Lower lobe of right lung (tissue), 2 donors: Measurements from ENCODE around the gene ZBTB6. TPM values are rescaled to one million over a fixed set of nuclear protein-coding genes. Genes with fewer than 3 reads are reported as not detected.
A peak's percentile ranks its signal among the peaks of the same experiment; 100 is the strongest.
"Not testable (repeated sequence)": the region's sequence is repeated elsewhere in the genome, so short reads cannot be mapped to it uniquely, and the experiment has no call there.

Source experiments
- ATAC-seq, 2 donors: fragments of 200-7000 bp; cut with Tn5 transposase; one replicate each; pipeline ENCODE4 v1.9.1; 2020 to 2022; ENCODE audit warnings: mild to moderate bottlenecking in 2 of 2, moderate library complexity in 2 of 2
- DNase-seq: peaks from one replicate; pipeline ENCODE4 v3.0.0-alpha.2; 2020
- H3K27ac ChIP-seq: fragments of 200-600 bp; one replicate; pipeline ENCODE4 v1.8.0; 2022
- H3K27me3 ChIP-seq: fragments of 200-600 bp; one replicate; pipeline ENCODE4 v1.8.0; 2022; ENCODE audit warnings: low read depth
- H3K36me3 ChIP-seq: fragments of 200-600 bp; one replicate; pipeline ENCODE4 v1.8.0; 2022; ENCODE audit warnings: mild to moderate bottlenecking
- H3K4me1 ChIP-seq: fragments of 200-600 bp; one replicate; pipeline ENCODE4 v1.8.0; 2022
- H3K4me3 ChIP-seq: fragments of 200-600 bp; one replicate; pipeline ENCODE4 v1.8.0; 2022; ENCODE audit warnings: mild to moderate bottlenecking
- H3K9me3 ChIP-seq: fragments of 200-600 bp; one replicate; pipeline ENCODE4 v1.8.0; 2022
- intact Hi-C: fragments of 100-400 bp; cut with DNase I; formaldehyde crosslinking; loops from one replicate; pipeline ENCODE4 v1.11.0; 2022
- total RNA-seq: library from RNA; stranded (reverse); fragmentation: NEBNext Ultra II Directional; extraction: Animal tissue kit (Norgen Biotek cat#: 25700); gene quantifications from one replicate; pipeline ENCODE4 v1.2.1, GENCODE V29; 2021
- TF ChIP-seq, protein P1 (sequence below): fragments of 200-600 bp; IDR thresholded peaks from one replicate; pipeline ENCODE4 v1.8.0; 2022; ENCODE audit warnings: antibody characterized with exemption, mild to moderate bottlenecking
- donor health status: DM: no; HTN: yes; CAD: no; lungs with severe emphysema.

The ZBTB6 gene
- total RNA-seq, 1 donor from 2014 or later = 8.9 TPM

DNA sequence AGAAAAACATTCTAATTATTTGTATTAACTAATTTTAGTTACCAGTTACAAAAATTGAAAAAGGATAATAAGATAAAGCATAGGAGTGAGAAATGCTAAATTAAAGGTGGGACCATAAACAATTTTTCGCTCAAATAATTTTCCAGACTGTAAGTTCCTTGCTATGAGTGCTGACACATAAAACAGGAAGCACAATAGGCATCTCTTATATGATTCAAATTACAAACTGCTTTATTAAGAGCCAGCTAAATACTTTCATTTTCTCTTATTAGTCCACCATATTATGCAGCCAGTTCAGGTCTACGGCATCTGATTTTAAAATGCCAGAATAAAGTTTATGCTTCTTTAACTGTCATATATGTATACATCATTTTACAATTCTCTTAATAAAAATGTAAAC, 12.3 kb downstream of the ZBTB6 start:
- Histone ChIP-seq H3K27me3 (no peaks in the 10 kb centered on the region), H3K9me3 (no peaks in the 10 kb centered on the region), H3K27ac (peak overlapping the region; percentile 2), H3K4me3 (no peak overlapping the region), H3K4me1 (peaks cover 53% of the 10 kb centered on the region), H3K36me3 (peaks cover 11% of the 10 kb centered on the region)
- intact Hi-C loops = no loop called here
- no peak for DNase-seq
- no peak for ATAC-seq
- TF ChIP-seq, protein P1, sequence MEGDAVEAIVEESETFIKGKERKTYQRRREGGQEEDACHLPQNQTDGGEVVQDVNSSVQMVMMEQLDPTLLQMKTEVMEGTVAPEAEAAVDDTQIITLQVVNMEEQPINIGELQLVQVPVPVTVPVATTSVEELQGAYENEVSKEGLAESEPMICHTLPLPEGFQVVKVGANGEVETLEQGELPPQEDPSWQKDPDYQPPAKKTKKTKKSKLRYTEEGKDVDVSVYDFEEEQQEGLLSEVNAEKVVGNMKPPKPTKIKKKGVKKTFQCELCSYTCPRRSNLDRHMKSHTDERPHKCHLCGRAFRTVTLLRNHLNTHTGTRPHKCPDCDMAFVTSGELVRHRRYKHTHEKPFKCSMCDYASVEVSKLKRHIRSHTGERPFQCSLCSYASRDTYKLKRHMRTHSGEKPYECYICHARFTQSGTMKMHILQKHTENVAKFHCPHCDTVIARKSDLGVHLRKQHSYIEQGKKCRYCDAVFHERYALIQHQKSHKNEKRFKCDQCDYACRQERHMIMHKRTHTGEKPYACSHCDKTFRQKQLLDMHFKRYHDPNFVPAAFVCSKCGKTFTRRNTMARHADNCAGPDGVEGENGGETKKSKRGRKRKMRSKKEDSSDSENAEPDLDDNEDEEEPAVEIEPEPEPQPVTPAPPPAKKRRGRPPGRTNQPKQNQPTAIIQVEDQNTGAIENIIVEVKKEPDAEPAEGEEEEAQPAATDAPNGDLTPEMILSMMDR = no peak

DNA sequence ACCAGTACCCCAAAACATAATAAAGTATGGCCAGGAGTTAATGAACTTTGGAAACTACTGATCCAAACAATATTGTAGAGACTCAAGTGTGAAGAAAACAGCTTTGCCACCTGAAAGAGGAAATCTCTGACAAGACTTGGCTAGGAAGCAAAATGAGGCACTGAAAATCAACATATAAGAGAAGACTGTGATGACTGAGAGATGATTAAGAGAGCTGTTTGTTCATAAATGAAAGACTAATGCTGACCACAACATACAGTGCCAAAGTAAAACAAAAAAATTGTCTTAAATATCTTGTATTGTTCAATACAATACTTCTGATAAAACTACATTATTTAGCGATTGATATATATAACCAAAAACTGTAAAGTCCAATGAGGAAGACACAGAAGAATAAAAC, 15.2 kb downstream of the ZBTB6 start:
- peaks cover 39% of the 10 kb centered on the region for H3K4me1 ChIP-seq
- TF ChIP-seq, protein P1 = no peak
- intact Hi-C loops = no loop called here

DNA sequence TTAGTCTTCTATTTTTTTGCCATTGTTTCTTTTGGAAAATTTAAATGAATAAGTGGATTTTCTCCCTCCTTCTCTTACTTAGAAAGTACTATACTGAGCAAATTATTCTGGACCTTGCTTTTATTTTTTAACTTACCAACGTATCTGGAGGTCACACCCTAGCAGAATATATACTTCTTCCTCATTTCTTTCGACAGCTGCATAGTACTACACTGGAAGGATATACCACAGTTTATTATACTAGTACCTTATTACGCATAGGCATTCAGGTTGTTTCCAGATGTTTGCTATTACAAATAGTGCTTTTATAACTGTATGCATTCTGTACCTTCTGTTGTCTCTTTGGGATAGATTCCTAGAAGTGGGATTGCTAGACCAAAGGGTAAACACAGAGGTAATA, 24.6 kb downstream of the ZBTB6 start:
- H3K36me3 ChIP-seq = peaks cover 92% of the 10 kb centered on the region
- H3K9me3 ChIP-seq = no peaks in the 10 kb centered on the region
- H3K27ac ChIP-seq = no peak overlapping the region
- H3K4me1 ChIP-seq = no peaks in the 10 kb centered on the region
- no peak overlapping the region for H3K4me3 ChIP-seq
- H3K27me3 ChIP-seq = no peaks in the 10 kb centered on the region
- intact Hi-C loops = no loop called here
- TF ChIP-seq, protein P1 = no peak
- ATAC-seq = no peak
- no peak for DNase-seq

More for the DNA sequence above, 15.2 kb downstream of the ZBTB6 start:
- Histone ChIP-seq H3K4me3 (no peak overlapping the region), H3K9me3 (no peaks in the 10 kb centered on the region), H3K36me3 (peaks cover 39% of the 10 kb centered on the region), H3K27me3 (no peaks in the 10 kb centered on the region), H3K27ac (no peak overlapping the region)
- ATAC-seq = no peak
- DNase-seq = no peak

DNA sequence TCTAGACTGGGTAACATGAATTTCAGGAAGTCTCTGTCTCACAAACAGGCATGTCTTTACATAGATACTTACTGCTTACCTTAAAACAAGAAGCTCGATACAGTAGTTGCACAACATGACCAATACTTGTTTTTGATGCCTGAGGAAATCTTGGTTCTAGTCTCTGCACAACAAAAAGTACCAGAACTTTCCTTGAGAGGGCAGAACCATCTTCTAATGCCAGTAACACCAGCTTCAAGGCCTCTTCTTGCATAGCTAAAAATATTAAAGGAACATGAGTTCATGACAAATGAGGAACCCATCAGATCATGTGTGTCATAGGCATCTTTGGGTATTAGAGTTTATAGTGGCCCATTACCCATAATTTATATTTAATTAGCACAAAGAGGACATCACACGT, 30.0 kb downstream of the ZBTB6 start:
- no peaks in the 10 kb centered on the region for H3K27me3 ChIP-seq
- intact Hi-C loops = no loop called here
- no peak for ATAC-seq
- H3K9me3 ChIP-seq = no peaks in the 10 kb centered on the region
- TF ChIP-seq, protein P1 = no peak
- peaks cover 92% of the 10 kb centered on the region for H3K36me3 ChIP-seq
- DNase-seq = no peak
- H3K4me3 ChIP-seq = no peak overlapping the region
- no peak overlapping the region for H3K27ac ChIP-seq
- H3K4me1 ChIP-seq = no peaks in the 10 kb centered on the region

DNA sequence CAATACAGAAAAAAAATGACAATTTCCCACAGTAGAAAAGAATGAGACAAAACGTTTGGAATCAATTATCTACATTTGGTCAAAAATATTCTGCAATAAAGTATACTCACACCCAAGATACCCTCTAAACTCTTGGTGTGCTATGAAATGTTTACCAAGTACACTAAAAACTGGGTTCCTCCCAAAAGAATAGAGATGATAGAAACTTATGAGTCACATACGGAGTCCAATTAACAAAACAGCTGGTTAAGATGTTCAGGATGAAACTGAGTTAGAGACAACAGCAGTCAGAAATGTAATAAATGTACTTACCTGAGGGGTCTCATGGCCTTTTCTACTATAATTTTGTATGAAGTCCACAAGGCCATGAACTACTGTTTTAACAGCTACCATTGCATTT, 33.7 kb downstream of the ZBTB6 start:
- intact Hi-C loops = no loop called here
- peaks cover 100% of the 10 kb centered on the region for H3K36me3 ChIP-seq
- TF ChIP-seq, protein P1 = no peak
- ATAC-seq (no peak), DNase-seq (no peak)
- no peak overlapping the region for H3K27ac ChIP-seq
- no peaks in the 10 kb centered on the region for H3K9me3 ChIP-seq
- no peak overlapping the region for H3K4me3 ChIP-seq
- H3K4me1 ChIP-seq = no peaks in the 10 kb centered on the region
- H3K27me3 ChIP-seq = no peaks in the 10 kb centered on the region

DNA sequence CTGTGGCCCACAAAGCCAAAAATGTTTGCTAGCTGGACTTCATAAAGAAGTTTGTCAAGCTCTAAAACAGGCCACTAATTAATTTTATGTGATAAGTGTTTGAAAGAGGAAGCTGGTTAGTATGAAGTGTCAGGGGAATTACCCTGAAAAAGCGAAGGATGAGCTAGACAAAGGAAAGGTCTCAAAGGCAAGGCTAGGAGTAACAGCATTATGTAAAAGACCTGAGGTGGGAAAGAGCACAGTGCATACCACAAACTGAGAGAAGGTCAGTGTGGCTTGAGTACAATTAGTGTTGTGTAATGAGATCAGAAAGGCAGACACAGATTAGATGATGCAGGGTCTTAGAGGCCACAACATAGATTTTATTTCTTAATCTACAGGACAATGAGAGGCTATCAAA, 37.6 kb downstream of the ZBTB6 start:
- ATAC-seq = no peak
- TF ChIP-seq, protein P1 = no peak
- no peak for DNase-seq
- intact Hi-C loops = no loop called here
- H3K4me1 ChIP-seq = no peaks in the 10 kb centered on the region
- no peaks in the 10 kb centered on the region for H3K27me3 ChIP-seq
- H3K9me3 ChIP-seq = no peaks in the 10 kb centered on the region
- no peak overlapping the region for H3K27ac ChIP-seq
- peaks cover 97% of the 10 kb centered on the region for H3K36me3 ChIP-seq
- no peak overlapping the region for H3K4me3 ChIP-seq

DNA sequence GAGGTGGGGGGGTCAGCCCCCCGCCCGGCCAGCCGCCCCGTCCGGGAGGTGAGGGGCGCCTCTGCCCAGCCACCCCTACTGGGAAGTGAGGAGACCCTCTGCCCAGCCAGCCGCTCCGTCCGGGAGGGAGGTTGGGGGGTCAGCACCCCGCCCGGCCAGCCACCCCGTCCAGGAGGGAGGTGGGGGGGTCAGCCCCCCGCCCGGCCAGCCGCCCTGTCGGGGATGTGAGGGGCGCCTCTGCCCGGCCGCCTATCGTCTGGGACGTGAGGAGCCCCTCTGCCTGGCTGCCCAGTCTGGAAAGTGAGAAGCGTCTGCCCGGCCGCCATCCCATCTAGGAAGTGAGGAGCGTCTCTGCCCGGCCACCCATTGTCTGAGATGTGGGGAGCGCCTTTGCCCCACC, 45.8 kb downstream of the ZBTB6 start:
- H3K27ac ChIP-seq, H3K27me3 ChIP-seq, intact Hi-C loops, H3K4me1 ChIP-seq, H3K9me3 ChIP-seq, H3K4me3 ChIP-seq, ATAC-seq, DNase-seq: not testable (repeated sequence)
- peaks cover 62% of the 10 kb centered on the region for H3K36me3 ChIP-seq
